Activated T-cell treated with anti-CD3 and anti-CD28 coated beads, Interleukin-2, amount 50 U/mL, for 1 hour (primary cell): Measurements from ENCODE around the gene APC.
"Not testable (repeated sequence)": the region's sequence is repeated elsewhere in the genome, so short reads cannot be mapped to it uniquely, and the experiment has no call there.

Experiments used
- DNase-seq: peaks from one replicate; pipeline ENCODE4 v3.0.0-alpha.2; 2020

Gene APC

GRCh38 chr5:112861638-112861985 is 123.9 kb downstream of the APC start:
- DNase-seq: no peak

- no peak for DNase-seq
Observed at GRCh38 chr5:112862085-112862484, 124.4 kb downstream of the APC start.

GRCh38 chr5:112863549-112863948 is 125.9 kb downstream of the APC start:
- DNase-seq: no peak

- no peak for DNase-seq
Observed at GRCh38 chr5:112865128-112865527, 127.4 kb downstream of the APC start.

- DNase-seq: no peak
Observed at GRCh38 chr5:112866739-112867138, 129.1 kb downstream of the APC start.

- DNase-seq: no peak
Observed at GRCh38 chr5:112867411-112867810, 129.7 kb downstream of the APC start.

GRCh38 chr5:112869948-112870347 is 132.3 kb downstream of the APC start:
- no peak for DNase-seq

GRCh38 chr5:112870966-112871365 is 133.3 kb downstream of the APC start:
- no peak for DNase-seq

- DNase-seq: no peak
Observed at GRCh38 chr5:112876362-112876761, 138.7 kb downstream of the APC start.

- no peak for DNase-seq
Observed at GRCh38 chr5:112878101-112878500, 140.4 kb downstream of the APC start.

- no peak for DNase-seq
Observed at GRCh38 chr5:112878760-112879159, 141.1 kb downstream of the APC start.

GRCh38 chr5:112880219-112880964 is 142.7 kb downstream of the APC start:
- DNase-seq: no peak

GRCh38 chr5:112883192-112883591 is 145.5 kb downstream of the APC start:
- no peak for DNase-seq

GRCh38 chr5:112885001-112885400 is 147.3 kb downstream of the APC start:
- DNase-seq: no peak

GRCh38 chr5:112886975-112887374 is 149.3 kb downstream of the APC start:
- DNase-seq: no peak

GRCh38 chr5:112892066-112892465 is 154.4 kb downstream of the APC start:
- not testable (repeated sequence) for DNase-seq

GRCh38 chr5:112892776-112893175 is 155.1 kb downstream of the APC start:
- DNase-seq: no peak

- DNase-seq: no peak
Observed at GRCh38 chr5:112895682-112896081, 158.0 kb downstream of the APC start.
